Loucy (cell line): Measurements from ENCODE around the gene ERCC6L2.

Source experiments
- H2AFZ ChIP-seq: fragments of 200-600 bp; sonication (generic); 2 replicates; pipeline ENCODE4 v1.6.0; 2016; ENCODE audit warnings: antibody characterized with exemption, mild to moderate bottlenecking, low read length, moderate library complexity
- H3F3A ChIP-seq: fragments of 200-600 bp; 2 replicates; pipeline ENCODE4 v1.6.0; 2016; ENCODE audit warnings: antibody characterized with exemption, low read depth, mild to moderate bottlenecking
- H3K27me3 ChIP-seq: fragments of 200-600 bp; sonication (generic); 2 replicates; pipeline ENCODE4 v1.6.1; 2014; ENCODE audit warnings: low read length, mild to moderate bottlenecking; ENCODE audit not compliant: insufficient read depth, poor library complexity, severe bottlenecking
- H3K36me3 ChIP-seq: fragments of 200-600 bp; sonication (generic); 2 replicates; pipeline ENCODE4 v1.6.1; 2016; ENCODE audit warnings: low read length; ENCODE audit not compliant: insufficient read depth
- H3K4me1 ChIP-seq: fragments of 200-600 bp; sonication (generic); 2 replicates; pipeline ENCODE4 v1.5.1; 2014; ENCODE audit warnings: low read length, mild to moderate bottlenecking; ENCODE audit not compliant: insufficient read depth, poor library complexity, severe bottlenecking
- H3K4me2 ChIP-seq: fragments of 200-600 bp; sonication (generic); 2 replicates; pipeline ENCODE4 v1.6.0; 2014; ENCODE audit warnings: antibody characterized with exemption, low read length, low read depth, mild to moderate bottlenecking; ENCODE audit not compliant: poor library complexity, severe bottlenecking
- H3K4me3 ChIP-seq: fragments of 200-600 bp; sonication (generic); 2 replicates; pipeline ENCODE4 v1.5.1; 2014; ENCODE audit warnings: low read length, mild to moderate bottlenecking, mixed read lengths; ENCODE audit not compliant: poor library complexity, severe bottlenecking
- H3K79me2 ChIP-seq: fragments of 200-600 bp; sonication (generic); 2 replicates; pipeline ENCODE4 v1.6.1; 2014; ENCODE audit warnings: low read length; ENCODE audit not compliant: insufficient read depth
- H3K9ac ChIP-seq: fragments of 200-600 bp; sonication (generic); 2 replicates; pipeline ENCODE4 v1.6.0; 2014; ENCODE audit warnings: mild to moderate bottlenecking, low read depth, low read length, moderate library complexity; ENCODE audit not compliant: poor library complexity, severe bottlenecking
- H3K9me2 ChIP-seq: fragments of 200-600 bp; sonication (generic); replicated peaks from 2 replicates; pipeline ENCODE4 v1.6.1; 2016; ENCODE audit warnings: low read depth, low read length, mixed read lengths
- H3K9me3 ChIP-seq: fragments of 200-600 bp; sonication (generic); 2 replicates; pipeline ENCODE4 v1.6.1; 2014; ENCODE audit warnings: mild to moderate bottlenecking, antibody characterized with exemption, low read length, low read depth; ENCODE audit not compliant: insufficient read depth
- H4K20me1 ChIP-seq: fragments of 200-600 bp; sonication (generic); 2 replicates; pipeline ENCODE4 v1.6.0; 2014; ENCODE audit warnings: antibody characterized with exemption, low read length, mild to moderate bottlenecking; ENCODE audit not compliant: insufficient read depth, poor library complexity, severe bottlenecking
- CTCF ChIP-seq: fragments of 200-600 bp; sonication (generic); conservative IDR thresholded peaks from 2 replicates; pipeline ENCODE4 v1.5.1; 2014; ENCODE audit warnings: mild to moderate bottlenecking, antibody characterized with exemption, low read length
- EZH2phosphoT487 ChIP-seq: fragments of 200-600 bp; IDR thresholded peaks from 2 replicates; pipeline ENCODE4 v1.6.1; 2018; ENCODE audit warnings: antibody characterized with exemption, mild to moderate bottlenecking, moderate library complexity, borderline replicate concordance

The ERCC6L2 gene

GRCh38 chr9:95855961-95856360, 19.5 kb upstream of the ERCC6L2 start:
- Histone ChIP-seq H3K36me3 (no peaks in the 10 kb centered on the region), H3K4me2 (peak overlapping the region; percentile 7), H3K9me3 (no peaks in the 10 kb centered on the region), H3K9me2 (no peaks in the 10 kb centered on the region), H3K4me3 (no peak overlapping the region), H2AFZ (no peak overlapping the region), H3K79me2 (no peaks in the 10 kb centered on the region), H3K9ac (no peak overlapping the region), H3K27me3 (no peaks in the 10 kb centered on the region), H3K4me1 (peaks cover 12% of the 10 kb centered on the region), H4K20me1 (no peaks in the 10 kb centered on the region), H3F3A (no peaks in the 10 kb centered on the region)
- TF ChIP-seq CTCF (no peak), EZH2phosphoT487 (no peak)

- Histone ChIP-seq H4K20me1 (no peaks in the 10 kb centered on the region), H3K79me2 (no peaks in the 10 kb centered on the region), H3K4me2 (no peak overlapping the region), H3K4me3 (no peak overlapping the region), H3K9me2 (no peaks in the 10 kb centered on the region), H3F3A (no peaks in the 10 kb centered on the region), H3K27me3 (no peaks in the 10 kb centered on the region), H3K4me1 (peaks cover 12% of the 10 kb centered on the region), H2AFZ (no peak overlapping the region), H3K9ac (no peak overlapping the region), H3K9me3 (no peaks in the 10 kb centered on the region), H3K36me3 (no peaks in the 10 kb centered on the region)
- no peak for TF ChIP-seq CTCF
- no peak for TF ChIP-seq EZH2phosphoT487
These were observed 18.4 kb upstream of the ERCC6L2 start for GRCh38 chr9:95857124-95857523.

- Histone ChIP-seq H3K9ac (no peak overlapping the region), H4K20me1 (no peaks in the 10 kb centered on the region), H3K4me1 (peaks cover 12% of the 10 kb centered on the region), H2AFZ (no peak overlapping the region), H3K27me3 (no peaks in the 10 kb centered on the region), H3K4me3 (no peak overlapping the region), H3K36me3 (no peaks in the 10 kb centered on the region), H3K4me2 (no peak overlapping the region), H3K9me3 (no peaks in the 10 kb centered on the region; the same call in 1 of the 2 replicates), H3K79me2 (no peaks in the 10 kb centered on the region), H3K9me2 (no peaks in the 10 kb centered on the region), H3F3A (no peaks in the 10 kb centered on the region)
- TF ChIP-seq EZH2phosphoT487 (no peak), CTCF (no peak)
These were observed 17.6 kb upstream of the ERCC6L2 start for GRCh38 chr9:95857896-95858295.
